Activated naive CD8-positive, alpha-beta T cell treated with anti-CD3 and anti-CD28 coated beads for 36 hours (primary cell): ENCODE measurements around the gene ZNF669. TPM values are rescaled to one million over a fixed set of nuclear protein-coding genes. Genes with fewer than 3 reads are reported as not detected.

Experiments
- DNase-seq: peaks from one replicate; pipeline ENCODE4 v3.0.0; 2021
- H3K27ac Mint-ChIP-seq: one replicate; pipeline ENCODE4 v1.8.0; 2022; ENCODE audit warnings: mild to moderate bottlenecking, moderate library complexity, mixed read lengths
- H3K27me3 Mint-ChIP-seq: one replicate; pipeline ENCODE4 v1.8.0; 2022; ENCODE audit warnings: mild to moderate bottlenecking, mixed read lengths
- H3K36me3 Mint-ChIP-seq: one replicate; pipeline ENCODE4 v1.8.0; 2021; ENCODE audit warnings: mild to moderate bottlenecking, mixed read lengths
- H3K4me1 Mint-ChIP-seq: one replicate; pipeline ENCODE4 v1.8.0; 2021; ENCODE audit warnings: mixed read lengths
- H3K4me3 Mint-ChIP-seq: one replicate; pipeline ENCODE4 v1.8.0; 2022; ENCODE audit warnings: mild to moderate bottlenecking, moderate library complexity, mixed read lengths
- H3K9me3 Mint-ChIP-seq: one replicate; pipeline ENCODE4 v1.8.0; 2022; ENCODE audit warnings: mixed read lengths
- total RNA-seq, 2 experiments: library from RNA; stranded (reverse); gene quantifications; one replicate each; pipeline ENCODE4 v1.2.3, GENCODE V29; 2021

The ZNF669 gene
- total RNA-seq, 2 experiments from 2014 or later = 9.6 to 10.2 TPM

GRCh38 chr1:247054992-247055415 is 49.2 kb downstream of the ZNF669 start:
- H3K27me3 Mint-ChIP-seq = no peaks in the 10 kb centered on the region
- H3K4me3 Mint-ChIP-seq = no peak overlapping the region
- no peak for DNase-seq
- H3K36me3 Mint-ChIP-seq = peaks cover 72% of the 10 kb centered on the region
- no peaks in the 10 kb centered on the region for H3K4me1 Mint-ChIP-seq
- H3K27ac Mint-ChIP-seq = no peak overlapping the region
- H3K9me3 Mint-ChIP-seq = peaks cover 75% of the 10 kb centered on the region

Other genes starting within 250 kb of the ZNF669 start
- 10 to 100 TPM; 52.2 to 62.2 TPM for gene AHCTF1, start 172.4 kb downstream of the ZNF669 start, total RNA-seq
- gene ZNF695, start 96.3 kb downstream of the ZNF669 start, total RNA-seq = under 1 TPM; 0.20 to 0.68 TPM
- gene ZNF670, start 25.5 kb downstream of the ZNF669 start, total RNA-seq = 1 to 10 TPM; 5.5 to 5.9 TPM
- gene ZNF124, start 67.7 kb upstream of the ZNF669 start, total RNA-seq = 10 to 100 TPM; 20.7 to 21.5 TPM
- not detected for gene VN1R5, start 151.7 kb upstream of the ZNF669 start, total RNA-seq
- 10 to 100 TPM; 27.2 to 30.9 TPM for gene ZNF496, start 227.5 kb upstream of the ZNF669 start, total RNA-seq